Activated CD4-positive, alpha-beta T cell treated with anti-CD3 and anti-CD28 coated beads, Interleukin-2, Interleukin-6, amounts not matched to agents 100 ng/mL and 50 ng/mL, durations not matched to agents 16 hours and 8 hours (primary cell): Measurements from ENCODE around the gene HOXC11.

Experiments used
- DNase-seq: peaks from one replicate; pipeline ENCODE4 v3.0.0-alpha.2; 2020

The HOXC11 gene

GRCh38 chr12:54011665-54012532, 39.0 kb downstream of the HOXC11 start:
- DNase-seq = no peak

- DNase-seq = no peak
Observed at GRCh38 chr12:54012631-54013409, 39.9 kb downstream of the HOXC11 start.

- DNase-seq = no peak
Observed at GRCh38 chr12:54014377-54015017, 41.6 kb downstream of the HOXC11 start.

GRCh38 chr12:54015018-54015931, 42.3 kb downstream of the HOXC11 start:
- no peak for DNase-seq

GRCh38 chr12:54016051-54016450, 43.1 kb downstream of the HOXC11 start:
- no peak for DNase-seq

- DNase-seq = no peak
Observed at GRCh38 chr12:54016478-54016964, 43.6 kb downstream of the HOXC11 start.

- no peak for DNase-seq
Observed at GRCh38 chr12:54017027-54017788, 44.3 kb downstream of the HOXC11 start.

GRCh38 chr12:54017878-54018467, 45.0 kb downstream of the HOXC11 start:
- peak; percentile 84 for DNase-seq

GRCh38 chr12:54018468-54018984, 45.6 kb downstream of the HOXC11 start:
- no peak for DNase-seq

- DNase-seq = no peak
Observed at GRCh38 chr12:54019091-54019811, 46.3 kb downstream of the HOXC11 start.

- DNase-seq = no peak
Observed at GRCh38 chr12:54019924-54020590, 47.1 kb downstream of the HOXC11 start.

GRCh38 chr12:54020591-54021405, 47.9 kb downstream of the HOXC11 start:
- DNase-seq = no peak

- DNase-seq = no peak
Observed at GRCh38 chr12:54021432-54022013, 48.6 kb downstream of the HOXC11 start.

GRCh38 chr12:54022960-54023884, 50.3 kb downstream of the HOXC11 start:
- no peak for DNase-seq

GRCh38 chr12:54024127-54024526, 51.2 kb downstream of the HOXC11 start:
- DNase-seq = no peak

GRCh38 chr12:54024581-54025305, 51.8 kb downstream of the HOXC11 start:
- DNase-seq = no peak
